Panc1 (cell line): ENCODE measurements around the gene HYAL2. TPM values are rescaled to one million over a fixed set of nuclear protein-coding genes. Genes with fewer than 3 reads are reported as not detected.

ENCODE experiments used
- ATAC-seq: fragments of 200-7000 bp; cut with Tn5 transposase; 2 replicates; pipeline ENCODE4 v1.9.1; 2020; ENCODE audit warnings: mild to moderate bottlenecking, moderate library complexity
- BruUV-seq: library from RNA; stranded (reverse); fragments of 400-500 nt; replicated peaks from 2 replicates; lab custom pipeline; 2021; lab: Mats Ljungman, UMichigan
- CTCF ChIA-PET: fragments of 300-600 bp; sonication (Branson Sonifier 250); formaldehyde crosslinking; loops from one replicate; lab custom pipeline; 2022; ENCODE audit warnings: antibody characterized with exemption; lab: Charles Lee
- POLR2A ChIA-PET: fragments of 300-600 bp; sonication (Branson Sonifier 250); formaldehyde crosslinking; loops from one replicate; lab custom pipeline; 2022; ENCODE audit warnings: antibody characterized with exemption; lab: Charles Lee
- DNase-seq: peaks from one replicate; pipeline ENCODE4 v3.0.0-alpha.2; 2010; ENCODE audit warnings: low read depth, low spot score
- H3K27ac ChIP-seq: 2 replicates; pipeline ENCODE4 v1.5.1; 2011; ENCODE audit warnings: mild to moderate bottlenecking, low read length, inconsistent platforms
- H3K27me3 ChIP-seq: fragments of 200-500 bp; sonication (Bioruptor generic); 2 replicates; pipeline ENCODE4 v1.6.0; 2014; ENCODE audit warnings: low read length, inconsistent platforms; ENCODE audit not compliant: control insufficient read depth, insufficient read depth
- H3K36me3 ChIP-seq: fragments of 200-500 bp; sonication (Bioruptor generic); 2 replicates; pipeline ENCODE4 v1.5.1; 2014; ENCODE audit warnings: inconsistent platforms, mild to moderate bottlenecking, low read length, moderate library complexity; ENCODE audit not compliant: control insufficient read depth, insufficient read depth
- H3K4me1 ChIP-seq: 2 replicates; pipeline ENCODE4 v1.5.1; 2011; ENCODE audit warnings: inconsistent platforms, mild to moderate bottlenecking, low read length, moderate library complexity; ENCODE audit not compliant: control insufficient read depth, insufficient read depth
- H3K4me3 ChIP-seq, 2 experiments: 2 replicates each; pipeline ENCODE4 v1.5.1; 2011 to 2012; ENCODE audit warnings: low read depth in 2 of 2, low read length in 2 of 2, mild to moderate bottlenecking in 2 of 2, inconsistent platforms in 1 of 2, moderate library complexity in 1 of 2
- H3K9me3 ChIP-seq: fragments of 200-500 bp; sonication (Bioruptor generic); 2 replicates; pipeline ENCODE4 v1.5.1; 2014; ENCODE audit warnings: low read depth, mild to moderate bottlenecking, inconsistent platforms, low read length, moderate library complexity; ENCODE audit not compliant: control insufficient read depth, insufficient read depth
- CTCF ChIP-seq: fragments of 450-650 bp; IDR thresholded peaks from 2 replicates; pipeline ENCODE4 v1.5.1; 2017; ENCODE audit warnings: mild to moderate bottlenecking
- POLR2AphosphoS5 ChIP-seq: IDR thresholded peaks from 2 replicates; pipeline ENCODE4 v1.6.1; 2012; ENCODE audit warnings: mild to moderate bottlenecking, low read depth, low read length, moderate library complexity
- REST ChIP-seq, 2 experiments: IDR thresholded peaks; 2 replicates each; pipeline ENCODE4 v1.6.1; 2011 to 2012; ENCODE audit warnings: low read depth in 2 of 2, control low read depth in 1 of 2, low read length in 1 of 2, mild to moderate bottlenecking in 1 of 2, moderate library complexity in 1 of 2; ENCODE audit not compliant: insufficient read depth in 1 of 2
- SIN3A ChIP-seq: IDR thresholded peaks from 2 replicates; pipeline ENCODE4 v1.6.1; 2012; ENCODE audit warnings: low read depth, mild to moderate bottlenecking, low read length, moderate library complexity, borderline replicate concordance; ENCODE audit not compliant: insufficient read depth
- TCF7L2 ChIP-seq: IDR thresholded peaks from 2 replicates; pipeline ENCODE4 v1.6.1; 2011; ENCODE audit warnings: mild to moderate bottlenecking, low read depth, low read length, inconsistent platforms
- in situ Hi-C: cut with HindIII; loops from 2 replicates; pipeline ENCODE4 v1.10.0; 2016; ENCODE audit warnings: low sequenced_read_pairs, low pct_unique_long_range_greater_than_20kb
- intact Hi-C: fragments of 100-400 bp; cut with micrococcal nuclease; formaldehyde crosslinking; loops from one replicate; pipeline ENCODE4 v1.10.0; 2022; ENCODE audit not compliant: unreplicated experiment
- total RNA-seq: library from RNA; stranded (reverse); gene quantifications from one replicate; pipeline ENCODE4 v1.2.1, GENCODE V29; 2021; ENCODE audit not compliant: unreplicated experiment

HYAL2 gene
- total RNA-seq, 1 experiment from 2014 or later, result 41.5 TPM

GRCh38 chr3:50268703-50269451 lies 53.7 kb downstream of the HYAL2 start, which contains the start of gene SEMA3B:
Gene SEMA3B (plus strand): TSS chr3:50269147. CDS start chr3:50269241, 94 bp downstream.
- no peaks in the 10 kb centered on the region for H3K27me3 ChIP-seq
- H3K9me3 ChIP-seq, result no peaks in the 10 kb centered on the region
- H3K4me1 ChIP-seq, result peaks cover 8% of the 10 kb centered on the region
- TF ChIP-seq POLR2AphosphoS5 (no peak), REST (IDR thresholded peaks at IDR 0.05; ENCODE audit: insufficient read depth in 1 of 2, low read depth in 2 of 2, low read length in 1 of 2) (no peak), SIN3A (no peak), TCF7L2 (no peak), CTCF (no peak)
- ChIA-PET POLR2A (no interaction called here), CTCF (no interaction called here)
- BruUV-seq, result no TSS peak
- ATAC-seq, result no peak; the same call in 1 of the 2 replicates
- in situ Hi-C loops (no loop called here), intact Hi-C loops (loop anchor here (10.0 kb wide), 1 partner anchor 74 kb away; the partner anchor contains the start of gene GNAT1)
- no peaks in the 10 kb centered on the region for H3K36me3 ChIP-seq
- H3K4me3 ChIP-seq, result no peak within 1 kb of the TSS
- no peak for DNase-seq
- no peak within 1 kb of the TSS for H3K27ac ChIP-seq

DNA sequence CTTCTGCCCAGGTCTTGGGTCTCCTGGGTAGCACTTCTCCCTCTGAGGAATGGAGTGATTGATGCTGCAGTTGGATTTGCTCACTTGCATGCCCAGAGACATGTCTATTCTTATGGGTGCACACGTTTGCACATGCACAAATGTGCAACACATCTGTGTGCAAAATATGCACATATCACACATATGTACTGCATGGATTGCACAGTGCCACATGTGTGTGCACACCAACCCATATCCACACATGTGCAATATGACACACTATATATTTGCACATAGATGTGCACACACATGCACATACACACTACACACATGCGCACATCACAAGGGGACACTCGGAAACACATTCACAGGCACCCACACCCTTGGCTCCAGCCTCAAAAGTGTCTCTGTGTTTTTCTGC lies 54.3 kb downstream of the HYAL2 start:
- Histone ChIP-seq H3K9me3 (no peaks in the 10 kb centered on the region), H3K36me3 (no peaks in the 10 kb centered on the region), H3K27me3 (no peaks in the 10 kb centered on the region), H3K4me1 (peaks cover 8% of the 10 kb centered on the region), H3K27ac (no peak overlapping the region), H3K4me3 (no peak overlapping the region)
- CTCF ChIA-PET, result no interaction called here
- POLR2A ChIA-PET, result no interaction called here
- no TSS peak for BruUV-seq
- DNase-seq (no peak), ATAC-seq (no peak)
- TF ChIP-seq CTCF (no peak), TCF7L2 (no peak), REST (IDR thresholded peaks at IDR 0.05; ENCODE audit: insufficient read depth in 1 of 2, low read depth in 2 of 2, low read length in 1 of 2) (no peak), SIN3A (no peak), POLR2AphosphoS5 (no peak)
- intact Hi-C loops (loop anchor here (10.0 kb wide), 1 partner anchor 73 kb away; the partner anchor contains the start of gene GNAT1), in situ Hi-C loops (no loop called here)
